ENCODE results near the gene RFFL. TPM values are rescaled to one million over a fixed set of nuclear protein-coding genes. Genes with fewer than 3 reads are reported as not detected.

Gene RFFL
- total and polyA plus RNA-seq, 2 donors (not counting 1 experiment from before 2014, with no cell fraction given): 13.6 to 36.9 TPM

GRCh38 chr17:35051579-35052240 is 11.8 kb downstream of the RFFL start:
- Mint-ChIP-seq H3K4me3 (peak overlapping the region; percentile 75), H3K4me1 (peaks cover 51% of the 10 kb centered on the region), H3K27ac (peak overlapping the region; percentile 85), H3K27me3 (no peaks in the 10 kb centered on the region), H3K9me3 (ENCODE audit: insufficient read depth) (no peaks in the 10 kb centered on the region)
- peak overlapping the region; percentile 69 for H3K4me2 ChIP-seq (replicated peaks; ENCODE audit: low read depth, low read length, poor library complexity, severe bottlenecking)
- ChIA-PET CTCF (no interaction called here), POLR2A (interaction anchor here (1.8 kb wide), 1 partner anchor 12 kb away, joined by 5 read pairs; the partner anchor contains the start of gene RFFL)
- H2AFZ ChIP-seq (ENCODE audit: insufficient read depth, low read depth, low read length, poor library complexity, severe bottlenecking): peak overlapping the region; percentile 70
- no peaks in the 10 kb centered on the region for H3K27me3 ChIP-seq (replicated peaks in 1 of 4; ENCODE audit: control extremely low read depth in 1 of 4, control insufficient read depth in 3 of 4, insufficient read depth in 4 of 4, low read length in 3 of 4)
- peak overlapping the region in 3 of 5 experiments; percentile 16 to 70 (median 35) for H3K4me3 ChIP-seq (ENCODE audit: control extremely low read depth in 1 of 5, extremely low read depth in 1 of 5, insufficient read depth in 1 of 5, low read depth in 2 of 5, low read length in 4 of 5)
- WGBS (ENCODE audit: insufficient coverage): 0% methylated on average over 1 of the region's 6 CpGs
- no peaks in the 10 kb centered on the region for H3K36me3 ChIP-seq (replicated peaks in 1 of 2; ENCODE audit: control extremely low read depth in 1 of 2, control insufficient read depth in 1 of 2, extremely low read depth in 1 of 2, insufficient read depth in 2 of 2, low read length in 1 of 2)
- no peaks in the 10 kb centered on the region for H3K9me3 ChIP-seq (ENCODE audit: control extremely low read depth in 1 of 3, control insufficient read depth in 2 of 3, insufficient read depth in 1 of 3, low read length in 2 of 3)
- H4K20me1 ChIP-seq (ENCODE audit: control insufficient read depth, insufficient read depth, low read length, poor library complexity, severe bottlenecking): no peaks in the 10 kb centered on the region
- H3K4me1 ChIP-seq (ENCODE audit: control insufficient read depth in 2 of 2, insufficient read depth in 2 of 2, low read length in 2 of 2): peaks cover 29 to 35% of the 10 kb centered on the region in 2 donors
- intact Hi-C loops (cut with micrococcal nuclease): loop anchor here (2.0 kb wide), 1 partner anchor 37 kb away; no protein-coding TSS in a partner anchor
- peaks cover 51% of the 10 kb centered on the region for H3K79me2 ChIP-seq (ENCODE audit: control insufficient read depth, insufficient read depth, low read length)
- ATAC-seq (ENCODE audit: low read depth) (peak; percentile 25), DNase-seq (peak; percentile 34)
- H3K9ac ChIP-seq (ENCODE audit: low read length): peak overlapping the region; percentile 48
- TF ChIP-seq EZH2 (IDR thresholded peaks at IDR 0.05; ENCODE audit: borderline replicate concordance, insufficient read depth, low read depth, low read length, poor library complexity, severe bottlenecking) (no peak), CTCF (IDR thresholded peaks at IDR 0.05) (no peak)
- H3K27ac ChIP-seq (ENCODE audit: low read length in 2 of 2): peak overlapping the region; percentile 43 to 89

- Histone ChIP-seq H3K9ac (ENCODE audit: low read length) (peak overlapping the region; percentile 48), H2AFZ (ENCODE audit: insufficient read depth, low read depth, low read length, poor library complexity, severe bottlenecking) (peak overlapping the region; percentile 70), H3K27ac (ENCODE audit: low read length in 2 of 2) (peak overlapping the region; percentile 43 to 89), H3K79me2 (ENCODE audit: control insufficient read depth, insufficient read depth, low read length) (peaks cover 48% of the 10 kb centered on the region), H3K27me3 (replicated peaks in 1 of 4; ENCODE audit: control extremely low read depth in 1 of 4, control insufficient read depth in 3 of 4, insufficient read depth in 4 of 4, low read length in 3 of 4) (no peaks in the 10 kb centered on the region), H4K20me1 (ENCODE audit: control insufficient read depth, insufficient read depth, low read length, poor library complexity, severe bottlenecking) (no peaks in the 10 kb centered on the region), H3K36me3 (replicated peaks in 1 of 2; ENCODE audit: control extremely low read depth in 1 of 2, control insufficient read depth in 1 of 2, extremely low read depth in 1 of 2, insufficient read depth in 2 of 2, low read length in 1 of 2) (no peaks in the 10 kb centered on the region), H3K9me3 (ENCODE audit: control extremely low read depth in 1 of 3, control insufficient read depth in 2 of 3, insufficient read depth in 1 of 3, low read length in 2 of 3) (no peaks in the 10 kb centered on the region), H3K4me3 (ENCODE audit: control extremely low read depth in 1 of 5, extremely low read depth in 1 of 5, insufficient read depth in 1 of 5, low read depth in 2 of 5, low read length in 4 of 5) (peak overlapping the region in 3 of 5 experiments; percentile 16 to 70 (median 35)), H3K4me2 (replicated peaks; ENCODE audit: low read depth, low read length, poor library complexity, severe bottlenecking) (peak overlapping the region; percentile 69), H3K4me1 (ENCODE audit: control insufficient read depth in 2 of 2, insufficient read depth in 2 of 2, low read length in 2 of 2) (peaks cover 34 to 40% of the 10 kb centered on the region in 2 donors)
- Mint-ChIP-seq H3K27ac (peak overlapping the region; percentile 85), H3K27me3 (no peaks in the 10 kb centered on the region), H3K9me3 (ENCODE audit: insufficient read depth) (no peaks in the 10 kb centered on the region), H3K4me1 (peaks cover 55% of the 10 kb centered on the region), H3K4me3 (peak overlapping the region; percentile 75)
- TF ChIP-seq CTCF (IDR thresholded peaks at IDR 0.05) (no peak), EZH2 (IDR thresholded peaks at IDR 0.05; ENCODE audit: borderline replicate concordance, insufficient read depth, low read depth, low read length, poor library complexity, severe bottlenecking) (no peak)
- CTCF ChIA-PET: interaction anchor here (0.8 to 1.3 kb wide), 2 partner anchors 12 to 39 kb away, joined by 4 to 6 read pairs; partner anchors contain the start of gene RFFL
- WGBS (ENCODE audit: insufficient coverage): 0% methylated on average over 1 of the region's 2 CpGs
- POLR2A ChIA-PET: interaction anchor here (0.6 to 1.8 kb wide), 3 partner anchors 9 to 20 kb away, joined by 3 to 7 read pairs (median 5); partner anchors contain the start of gene RFFL
- peak; percentile 71 for DNase-seq
- ATAC-seq (ENCODE audit: low read depth): peak; percentile 84
- intact Hi-C loops (cut with micrococcal nuclease): loop anchor here (2.0 kb wide), 1 partner anchor 38 kb away; no protein-coding TSS in a partner anchor
Measured at GRCh38 chr17:35051183-35051578, 12.3 kb downstream of the RFFL start.

Data from B cell (primary cell).